HL-60 (cell line): Measurements from ENCODE around the gene CIAO3.
A peak's percentile ranks its signal among the peaks of the same experiment; 100 is the strongest.

Experiments used
- GABPA ChIP-seq: IDR thresholded peaks from 2 replicates; pipeline ENCODE4 v1.6.1; 2012; ENCODE audit warnings: low read depth
- POLR2AphosphoS5 ChIP-seq: IDR thresholded peaks from 2 replicates; pipeline ENCODE4 v1.6.1; 2012; ENCODE audit warnings: low read depth
- TF ChIP-seq, protein P1 (sequence below): IDR thresholded peaks from one replicate; pipeline ENCODE4 v1.5.1; 2011; ENCODE audit warnings: low read length, control low read depth, inconsistent platforms; ENCODE audit not compliant: insufficient read depth

DNA sequence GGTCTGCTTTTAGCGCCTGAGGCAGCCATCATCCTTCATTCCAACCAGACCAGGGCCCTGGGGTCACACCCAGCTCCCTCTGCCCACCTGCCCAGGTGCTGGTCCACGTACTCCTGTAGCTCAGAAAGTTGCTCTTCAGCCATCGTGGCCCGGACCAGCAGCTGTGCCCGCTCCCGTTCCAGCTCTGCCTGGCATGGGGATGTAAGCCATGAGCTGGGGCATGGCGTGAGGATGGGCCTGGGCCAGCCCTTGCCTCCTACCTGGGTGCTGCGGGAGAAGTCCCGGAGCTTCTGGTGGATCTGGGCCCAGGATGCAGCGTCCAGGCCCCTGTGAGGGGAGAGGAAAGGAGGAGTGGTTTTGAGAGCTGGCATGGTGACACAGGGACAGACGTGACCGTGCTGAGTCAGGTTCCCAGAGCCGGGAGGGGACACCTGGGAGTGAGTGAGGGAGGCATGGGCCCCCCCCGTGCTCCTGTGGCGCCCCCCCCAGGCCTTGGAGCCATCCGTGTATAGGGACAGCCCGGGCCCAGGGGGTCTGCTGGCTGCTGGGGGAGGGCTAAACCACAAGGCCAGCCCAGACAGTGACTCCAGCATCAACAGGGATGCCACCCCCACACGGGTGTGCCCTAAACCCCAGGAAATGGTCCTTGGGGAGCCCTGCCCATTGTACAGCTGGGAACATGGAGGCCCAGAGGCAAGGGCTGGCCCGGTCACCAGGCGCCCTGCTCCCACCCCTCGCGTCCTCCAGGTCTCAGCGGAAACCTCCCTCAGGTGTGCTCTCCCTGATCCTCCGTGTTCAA is 17.8 kb downstream of the CIAO3 start:
- TF ChIP-seq, protein P1, sequence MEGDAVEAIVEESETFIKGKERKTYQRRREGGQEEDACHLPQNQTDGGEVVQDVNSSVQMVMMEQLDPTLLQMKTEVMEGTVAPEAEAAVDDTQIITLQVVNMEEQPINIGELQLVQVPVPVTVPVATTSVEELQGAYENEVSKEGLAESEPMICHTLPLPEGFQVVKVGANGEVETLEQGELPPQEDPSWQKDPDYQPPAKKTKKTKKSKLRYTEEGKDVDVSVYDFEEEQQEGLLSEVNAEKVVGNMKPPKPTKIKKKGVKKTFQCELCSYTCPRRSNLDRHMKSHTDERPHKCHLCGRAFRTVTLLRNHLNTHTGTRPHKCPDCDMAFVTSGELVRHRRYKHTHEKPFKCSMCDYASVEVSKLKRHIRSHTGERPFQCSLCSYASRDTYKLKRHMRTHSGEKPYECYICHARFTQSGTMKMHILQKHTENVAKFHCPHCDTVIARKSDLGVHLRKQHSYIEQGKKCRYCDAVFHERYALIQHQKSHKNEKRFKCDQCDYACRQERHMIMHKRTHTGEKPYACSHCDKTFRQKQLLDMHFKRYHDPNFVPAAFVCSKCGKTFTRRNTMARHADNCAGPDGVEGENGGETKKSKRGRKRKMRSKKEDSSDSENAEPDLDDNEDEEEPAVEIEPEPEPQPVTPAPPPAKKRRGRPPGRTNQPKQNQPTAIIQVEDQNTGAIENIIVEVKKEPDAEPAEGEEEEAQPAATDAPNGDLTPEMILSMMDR = no peak
- peak; percentile 29; the same call in 1 of the 2 replicates for TF ChIP-seq POLR2AphosphoS5
- no peak for TF ChIP-seq GABPA
